ENCODE results near the gene RPP40. TPM values are rescaled to one million over a fixed set of nuclear protein-coding genes. Genes with fewer than 3 reads are reported as not detected.

RPP40 gene
- polyA plus RNA-seq, 1 donor (not counting 4 experiments of a cell fraction or from before 2014, with no cell fraction given), result 12.4 TPM

GRCh38 chr6:4962905-4963304 lies 40.9 kb downstream of the RPP40 start:
- no peaks in the 10 kb centered on the region for H3K36me3 ChIP-seq (ENCODE audit: control insufficient read depth in 2 of 2, extremely low read depth in 1 of 2, insufficient read depth in 2 of 2, low read length in 2 of 2)
- H3K9ac ChIP-seq (ENCODE audit: control insufficient read depth, extremely low read depth, insufficient read depth, low read length), result no peak overlapping the region
- H3K4me2 ChIP-seq (ENCODE audit: control insufficient read depth, extremely low read depth, insufficient read depth, low read depth, low read length), result no peak overlapping the region
- no peaks in the 10 kb centered on the region for H3K9me1 ChIP-seq (ENCODE audit: control insufficient read depth, extremely low read depth, insufficient read depth, low read length)
- H3K27ac ChIP-seq (ENCODE audit: control insufficient read depth, insufficient read depth, low read length), result no peak overlapping the region
- H3K4me3 ChIP-seq (ENCODE audit: control insufficient read depth in 2 of 3, extremely low read depth in 1 of 3, insufficient read depth in 2 of 3, low read depth in 1 of 3, low read length in 3 of 3), result no peak overlapping the region
- H3K79me2 ChIP-seq (ENCODE audit: control insufficient read depth, insufficient read depth, low read length), result no peaks in the 10 kb centered on the region
- no peaks in the 10 kb centered on the region for H3K9me3 ChIP-seq (ENCODE audit: control insufficient read depth, low read depth, low read length)
- dilution Hi-C loops (cut with MboI; ENCODE audit: extremely low pct_ligation_motif_present, low sequenced_read_pairs), result no loop called here
- FAIRE-seq (no peak), DNase-seq (ENCODE audit: low read depth, low spot score) (no peak)
- no peak overlapping the region for H2AFZ ChIP-seq (ENCODE audit: control insufficient read depth, low read length)
- TF ChIP-seq CTCF (optimal IDR thresholded peaks at IDR 0.05 in 1 of 3, IDR thresholded peaks at IDR 0.05 in 1 of 3, conservative IDR thresholded peaks at IDR 0.05 in 1 of 3; ENCODE audit: extremely low read depth in 1 of 3, insufficient read depth in 2 of 3, low read length in 3 of 3) (no peak), EZH2 (IDR thresholded peaks at IDR 0.05; ENCODE audit: low read length) (no peak)
- no peaks in the 10 kb centered on the region for H3K4me1 ChIP-seq (ENCODE audit: control insufficient read depth, extremely low read depth, insufficient read depth, low read length)
- H4K20me1 ChIP-seq (ENCODE audit: control insufficient read depth, extremely low read depth, insufficient read depth, low read length), result no peaks in the 10 kb centered on the region
- H3K27me3 ChIP-seq (ENCODE audit: control insufficient read depth, extremely low read depth, insufficient read depth, low read length), result peaks cover 6% of the 10 kb centered on the region

- H3K9ac ChIP-seq (ENCODE audit: control insufficient read depth, extremely low read depth, insufficient read depth, low read length), result no peak overlapping the region
- no peaks in the 10 kb centered on the region for H4K20me1 ChIP-seq (ENCODE audit: control insufficient read depth, extremely low read depth, insufficient read depth, low read length)
- H3K27me3 ChIP-seq (ENCODE audit: control insufficient read depth, extremely low read depth, insufficient read depth, low read length), result peaks cover 6% of the 10 kb centered on the region
- H3K27ac ChIP-seq (ENCODE audit: control insufficient read depth, insufficient read depth, low read length), result no peak overlapping the region
- no peak for FAIRE-seq
- TF ChIP-seq CTCF (optimal IDR thresholded peaks at IDR 0.05 in 1 of 3, IDR thresholded peaks at IDR 0.05 in 1 of 3, conservative IDR thresholded peaks at IDR 0.05 in 1 of 3; ENCODE audit: extremely low read depth in 1 of 3, insufficient read depth in 2 of 3, low read length in 3 of 3) (no peak), EZH2 (IDR thresholded peaks at IDR 0.05; ENCODE audit: low read length) (no peak)
- H3K9me1 ChIP-seq (ENCODE audit: control insufficient read depth, extremely low read depth, insufficient read depth, low read length), result no peaks in the 10 kb centered on the region
- H2AFZ ChIP-seq (ENCODE audit: control insufficient read depth, low read length), result no peak overlapping the region
- H3K79me2 ChIP-seq (ENCODE audit: control insufficient read depth, insufficient read depth, low read length), result no peaks in the 10 kb centered on the region
- no peak overlapping the region for H3K4me2 ChIP-seq (ENCODE audit: control insufficient read depth, extremely low read depth, insufficient read depth, low read depth, low read length)
- H3K9me3 ChIP-seq (ENCODE audit: control insufficient read depth, low read depth, low read length), result no peaks in the 10 kb centered on the region
- dilution Hi-C loops (cut with MboI; ENCODE audit: extremely low pct_ligation_motif_present, low sequenced_read_pairs), result no loop called here
- no peaks in the 10 kb centered on the region for H3K36me3 ChIP-seq (ENCODE audit: control insufficient read depth in 2 of 2, extremely low read depth in 1 of 2, insufficient read depth in 2 of 2, low read length in 2 of 2)
- H3K4me3 ChIP-seq (ENCODE audit: control insufficient read depth in 2 of 3, extremely low read depth in 1 of 3, insufficient read depth in 2 of 3, low read depth in 1 of 3, low read length in 3 of 3), result no peak overlapping the region
- DNase-seq (ENCODE audit: low read depth, low spot score), result no peak
- H3K4me1 ChIP-seq (ENCODE audit: control insufficient read depth, extremely low read depth, insufficient read depth, low read length), result no peaks in the 10 kb centered on the region
Observed at GRCh38 chr6:4961322-4962168, 42.3 kb downstream of the RPP40 start.
